ENCODE measurements around the gene COG8. TPM values are rescaled to one million over a fixed set of nuclear protein-coding genes. Genes with fewer than 3 reads are reported as not detected.

COG8 gene
- total and polyA plus RNA-seq, 10 of the 15 experiments (the other 5 are each of a cell fraction or from before 2014, with no cell fraction given), result 2.8 to 39.6 (median 23.8) TPM

DNA sequence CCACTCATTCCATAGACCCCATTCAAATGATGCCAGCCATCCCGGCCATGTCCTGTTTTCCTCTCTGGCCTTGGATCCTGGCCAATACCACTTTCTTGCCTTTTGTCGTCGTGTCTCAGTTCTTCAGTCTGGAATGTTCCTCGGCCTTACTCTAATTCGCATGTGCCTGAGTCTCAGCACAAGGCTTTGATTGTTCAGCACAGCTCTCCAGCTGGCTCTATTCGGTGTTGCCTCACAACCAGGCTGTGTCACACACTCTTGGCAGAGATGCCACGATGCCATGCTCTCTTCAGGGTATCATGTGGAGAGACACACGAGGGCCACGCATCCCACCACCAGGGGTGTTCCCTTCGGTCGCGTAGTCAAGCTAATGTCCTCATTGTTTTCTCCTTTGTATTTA lies 30.0 kb downstream of the COG8 start (continued):
- TF ChIP-seq, protein P1, sequence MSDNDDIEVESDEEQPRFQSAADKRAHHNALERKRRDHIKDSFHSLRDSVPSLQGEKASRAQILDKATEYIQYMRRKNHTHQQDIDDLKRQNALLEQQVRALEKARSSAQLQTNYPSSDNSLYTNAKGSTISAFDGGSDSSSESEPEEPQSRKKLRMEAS (IDR thresholded peaks at IDR 0.05; ENCODE audit: low read depth, low read length), result no peak
- TF ChIP-seq ZZZ3 (IDR thresholded peaks at IDR 0.05; ENCODE audit: control insufficient read depth, insufficient read length, low read depth) (no peak), CBX5 (IDR thresholded peaks at IDR 0.05; ENCODE audit: low read depth) (no peak), TCF12 (IDR thresholded peaks at IDR 0.05; ENCODE audit: low read depth, low read length) (no peak)

DNA sequence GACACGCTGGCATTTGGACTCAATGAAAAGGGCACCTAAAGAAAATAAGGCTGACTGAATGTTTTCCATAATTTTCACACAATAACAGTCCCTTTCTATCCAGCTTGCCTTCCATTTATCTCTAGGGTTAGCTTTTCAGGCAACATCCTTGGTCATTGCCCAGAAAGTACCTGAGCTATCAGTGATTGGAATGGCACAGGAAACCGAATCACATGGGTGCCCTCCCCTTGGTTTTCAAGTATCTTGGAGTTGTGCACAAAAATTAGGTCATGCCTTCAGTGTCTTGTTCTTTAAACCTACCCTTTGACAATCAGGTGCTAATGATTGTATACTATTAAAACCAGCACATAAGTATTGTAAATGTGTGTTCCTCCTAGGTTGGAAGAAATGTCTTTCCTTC lies 31.5 kb downstream of the COG8 start:
- FAIRE-seq (no peak), ATAC-seq (no peak), DNase-seq (ENCODE audit: low read depth, low spot score) (no peak)
- ChIA-PET CTCF (no interaction called here), POLR2A (no interaction called here), RAD21 (ENCODE audit: unreplicated experiment) (no interaction called here), SMC1A (ENCODE audit: uncharacterized antibody, unreplicated experiment) (no interaction called here)
- TF ChIP-seq FOS (IDR thresholded peaks at IDR 0.05; ENCODE audit: borderline replicate concordance, extremely low read depth, insufficient read length) (no peak), TAF1 (IDR thresholded peaks at IDR 0.05; ENCODE audit: borderline replicate concordance, low read depth, low read length) (no peak), TCF7 (IDR thresholded peaks at IDR 0.05; ENCODE audit: borderline replicate concordance) (no peak), ZZZ3 (IDR thresholded peaks at IDR 0.05; ENCODE audit: control insufficient read depth, insufficient read length, low read depth) (no peak), CHD2 (IDR thresholded peaks at IDR 0.05; ENCODE audit: borderline replicate concordance, low read depth, low read length) (no peak), SRF (IDR thresholded peaks at IDR 0.05; ENCODE audit: low read depth in 2 of 2, low read length in 2 of 2) (no peak), YBX1 (IDR thresholded peaks at IDR 0.05) (no peak), ZSCAN29 (IDR thresholded peaks at IDR 0.05) (no peak)
- TF ChIP-seq, protein P2, sequence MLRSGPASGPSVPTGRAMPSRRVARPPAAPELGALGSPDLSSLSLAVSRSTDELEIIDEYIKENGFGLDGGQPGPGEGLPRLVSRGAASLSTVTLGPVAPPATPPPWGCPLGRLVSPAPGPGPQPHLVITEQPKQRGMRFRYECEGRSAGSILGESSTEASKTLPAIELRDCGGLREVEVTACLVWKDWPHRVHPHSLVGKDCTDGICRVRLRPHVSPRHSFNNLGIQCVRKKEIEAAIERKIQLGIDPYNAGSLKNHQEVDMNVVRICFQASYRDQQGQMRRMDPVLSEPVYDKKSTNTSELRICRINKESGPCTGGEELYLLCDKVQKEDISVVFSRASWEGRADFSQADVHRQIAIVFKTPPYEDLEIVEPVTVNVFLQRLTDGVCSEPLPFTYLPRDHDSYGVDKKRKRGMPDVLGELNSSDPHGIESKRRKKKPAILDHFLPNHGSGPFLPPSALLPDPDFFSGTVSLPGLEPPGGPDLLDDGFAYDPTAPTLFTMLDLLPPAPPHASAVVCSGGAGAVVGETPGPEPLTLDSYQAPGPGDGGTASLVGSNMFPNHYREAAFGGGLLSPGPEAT (IDR thresholded peaks at IDR 0.05; ENCODE audit: low read depth), result no peak
- TF ChIP-seq, protein P3, sequence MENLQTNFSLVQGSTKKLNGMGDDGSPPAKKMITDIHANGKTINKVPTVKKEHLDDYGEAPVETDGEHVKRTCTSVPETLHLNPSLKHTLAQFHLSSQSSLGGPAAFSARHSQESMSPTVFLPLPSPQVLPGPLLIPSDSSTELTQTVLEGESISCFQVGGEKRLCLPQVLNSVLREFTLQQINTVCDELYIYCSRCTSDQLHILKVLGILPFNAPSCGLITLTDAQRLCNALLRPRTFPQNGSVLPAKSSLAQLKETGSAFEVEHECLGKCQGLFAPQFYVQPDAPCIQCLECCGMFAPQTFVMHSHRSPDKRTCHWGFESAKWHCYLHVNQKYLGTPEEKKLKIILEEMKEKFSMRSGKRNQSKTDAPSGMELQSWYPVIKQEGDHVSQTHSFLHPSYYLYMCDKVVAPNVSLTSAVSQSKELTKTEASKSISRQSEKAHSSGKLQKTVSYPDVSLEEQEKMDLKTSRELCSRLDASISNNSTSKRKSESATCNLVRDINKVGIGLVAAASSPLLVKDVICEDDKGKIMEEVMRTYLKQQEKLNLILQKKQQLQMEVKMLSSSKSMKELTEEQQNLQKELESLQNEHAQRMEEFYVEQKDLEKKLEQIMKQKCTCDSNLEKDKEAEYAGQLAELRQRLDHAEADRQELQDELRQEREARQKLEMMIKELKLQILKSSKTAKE (IDR thresholded peaks at IDR 0.05; ENCODE audit: low read depth, poor library complexity, severe bottlenecking), result no peak
- TF ChIP-seq, protein P4, sequence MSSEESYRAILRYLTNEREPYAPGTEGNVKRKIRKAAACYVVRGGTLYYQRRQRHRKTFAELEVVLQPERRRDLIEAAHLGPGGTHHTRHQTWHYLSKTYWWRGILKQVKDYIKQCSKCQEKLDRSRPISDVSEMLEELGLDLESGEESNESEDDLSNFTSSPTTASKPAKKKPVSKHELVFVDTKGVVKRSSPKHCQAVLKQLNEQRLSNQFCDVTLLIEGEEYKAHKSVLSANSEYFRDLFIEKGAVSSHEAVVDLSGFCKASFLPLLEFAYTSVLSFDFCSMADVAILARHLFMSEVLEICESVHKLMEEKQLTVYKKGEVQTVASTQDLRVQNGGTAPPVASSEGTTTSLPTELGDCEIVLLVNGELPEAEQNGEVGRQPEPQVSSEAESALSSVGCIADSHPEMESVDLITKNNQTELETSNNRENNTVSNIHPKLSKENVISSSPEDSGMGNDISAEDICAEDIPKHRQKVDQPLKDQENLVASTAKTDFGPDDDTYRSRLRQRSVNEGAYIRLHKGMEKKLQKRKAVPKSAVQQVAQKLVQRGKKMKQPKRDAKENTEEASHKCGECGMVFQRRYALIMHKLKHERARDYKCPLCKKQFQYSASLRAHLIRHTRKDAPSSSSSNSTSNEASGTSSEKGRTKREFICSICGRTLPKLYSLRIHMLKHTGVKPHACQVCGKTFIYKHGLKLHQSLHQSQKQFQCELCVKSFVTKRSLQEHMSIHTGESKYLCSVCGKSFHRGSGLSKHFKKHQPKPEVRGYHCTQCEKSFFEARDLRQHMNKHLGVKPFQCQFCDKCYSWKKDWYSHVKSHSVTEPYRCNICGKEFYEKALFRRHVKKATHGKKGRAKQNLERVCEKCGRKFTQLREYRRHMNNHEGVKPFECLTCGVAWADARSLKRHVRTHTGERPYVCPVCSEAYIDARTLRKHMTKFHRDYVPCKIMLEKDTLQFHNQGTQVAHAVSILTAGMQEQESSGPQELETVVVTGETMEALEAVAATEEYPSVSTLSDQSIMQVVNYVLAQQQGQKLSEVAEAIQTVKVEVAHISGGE (CRISPR knock-in tag; IDR thresholded peaks at IDR 0.05), result no peak
- TF ChIP-seq, protein P5, sequence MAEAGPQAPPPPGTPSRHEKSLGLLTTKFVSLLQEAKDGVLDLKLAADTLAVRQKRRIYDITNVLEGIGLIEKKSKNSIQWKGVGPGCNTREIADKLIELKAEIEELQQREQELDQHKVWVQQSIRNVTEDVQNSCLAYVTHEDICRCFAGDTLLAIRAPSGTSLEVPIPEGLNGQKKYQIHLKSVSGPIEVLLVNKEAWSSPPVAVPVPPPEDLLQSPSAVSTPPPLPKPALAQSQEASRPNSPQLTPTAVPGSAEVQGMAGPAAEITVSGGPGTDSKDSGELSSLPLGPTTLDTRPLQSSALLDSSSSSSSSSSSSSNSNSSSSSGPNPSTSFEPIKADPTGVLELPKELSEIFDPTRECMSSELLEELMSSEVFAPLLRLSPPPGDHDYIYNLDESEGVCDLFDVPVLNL (IDR thresholded peaks at IDR 0.05; ENCODE audit: low read depth, low read length), result no peak
- Histone ChIP-seq H3K79me2 (ENCODE audit: control insufficient read depth, insufficient read depth, low read length) (peaks cover 13% of the 10 kb centered on the region), H2AFZ (ENCODE audit: control insufficient read depth, low read depth, low read length) (no peak overlapping the region), H3K9me3 (replicated peaks; ENCODE audit: control insufficient read depth, insufficient read depth, low read length) (no peaks in the 10 kb centered on the region), H3K27me3 (replicated peaks in 1 of 2; ENCODE audit: control insufficient read depth in 2 of 2, insufficient read depth in 2 of 2, low read length in 1 of 2) (no peaks in the 10 kb centered on the region), H3K4me1 (ENCODE audit: control insufficient read depth, insufficient read depth, low read length) (no peaks in the 10 kb centered on the region), H3K4me3 (no peak overlapping the region), H3K4me2 (ENCODE audit: control insufficient read depth, insufficient read depth) (no peak overlapping the region), H3K36me3 (ENCODE audit: control insufficient read depth in 2 of 2, insufficient read depth in 2 of 2, low read length in 1 of 2) (no peaks in the 10 kb centered on the region; a peak in 1 of 4 replicates), H3K27ac (ENCODE audit: control insufficient read depth, insufficient read depth) (no peak overlapping the region), H4K20me1 (ENCODE audit: control insufficient read depth, insufficient read depth) (no peaks in the 10 kb centered on the region), H3K9ac (ENCODE audit: control insufficient read depth, insufficient read depth, low read length) (no peak overlapping the region)
- BruUV-seq (replicated peaks), result no TSS peak
- WGBS (ENCODE audit: insufficient coverage, insufficient replicate concordance, low lambda C conversion rate, missing lambda C conversion rate), result 100% methylated on average over 2 of the region's 2 CpGs
- in situ Hi-C loops (cut with MboI) (no loop called here), intact Hi-C loops (cut with micrococcal nuclease; ENCODE audit: unreplicated experiment) (no loop called here)
